EL (cell line): ENCODE results near the gene BPIFB4.
"Not testable (repeated sequence)": the region's sequence is repeated elsewhere in the genome, so short reads cannot be mapped to it uniquely, and the experiment has no call there.

Experiments
- DNase-seq: peaks from one replicate; pipeline ENCODE4 v3.0.0-alpha.2; 2016

BPIFB4 gene

GRCh38 chr20:33122297-33122696 is 42.9 kb downstream of the BPIFB4 start:
- not testable (repeated sequence) for DNase-seq

DNA sequence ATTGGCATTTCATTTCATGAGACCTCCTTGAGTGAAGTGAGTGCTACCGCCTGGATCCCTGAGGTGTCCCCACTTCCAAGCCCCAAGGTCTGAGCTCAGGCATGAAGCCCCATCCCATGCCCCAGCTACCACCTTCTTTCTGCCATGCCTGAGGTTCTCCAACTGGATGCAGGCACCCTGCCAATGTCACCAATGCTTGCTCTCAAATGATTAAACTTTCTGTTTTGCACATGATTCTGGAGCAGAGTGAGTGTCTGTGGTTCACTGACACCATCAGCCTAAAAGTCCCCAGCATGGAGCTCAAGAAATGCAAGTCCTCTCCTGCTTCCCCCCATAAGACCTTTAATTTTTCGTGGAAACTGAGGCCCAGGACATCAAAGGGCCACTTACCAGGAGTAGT is 44.8 kb downstream of the BPIFB4 start:
- DNase-seq = no peak

DNA sequence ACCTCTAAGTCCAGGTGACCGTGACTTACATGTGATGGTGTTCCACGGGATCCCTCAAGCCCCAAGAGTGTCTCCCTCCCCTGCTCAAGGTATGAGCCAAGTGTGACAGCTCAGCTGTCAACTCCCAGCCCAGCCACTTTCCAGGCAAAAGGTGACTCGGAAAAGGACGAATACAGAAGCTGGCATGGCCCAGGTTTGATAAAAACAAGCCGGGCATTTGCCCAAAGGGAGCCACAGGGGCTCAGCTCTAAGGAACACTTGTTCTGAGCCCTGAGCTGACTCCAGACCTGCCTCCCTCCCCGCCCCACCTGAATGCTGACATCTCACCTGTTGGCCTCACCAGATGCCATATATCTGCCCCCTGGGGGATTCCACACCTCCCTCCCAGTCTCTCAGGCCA is 45.6 kb downstream of the BPIFB4 start:
- no peak for DNase-seq

- DNase-seq = no peak
These were observed 46.5 kb downstream of the BPIFB4 start for GRCh38 chr20:33125983-33126382.

GRCh38 chr20:33127422-33128097 is 48.1 kb downstream of the BPIFB4 start:
- no peak for DNase-seq

GRCh38 chr20:33130568-33131061 is 51.2 kb downstream of the BPIFB4 start:
- DNase-seq = peak; percentile 17

- DNase-seq = no peak
These were observed 52.6 kb downstream of the BPIFB4 start for GRCh38 chr20:33131949-33132473.

DNA sequence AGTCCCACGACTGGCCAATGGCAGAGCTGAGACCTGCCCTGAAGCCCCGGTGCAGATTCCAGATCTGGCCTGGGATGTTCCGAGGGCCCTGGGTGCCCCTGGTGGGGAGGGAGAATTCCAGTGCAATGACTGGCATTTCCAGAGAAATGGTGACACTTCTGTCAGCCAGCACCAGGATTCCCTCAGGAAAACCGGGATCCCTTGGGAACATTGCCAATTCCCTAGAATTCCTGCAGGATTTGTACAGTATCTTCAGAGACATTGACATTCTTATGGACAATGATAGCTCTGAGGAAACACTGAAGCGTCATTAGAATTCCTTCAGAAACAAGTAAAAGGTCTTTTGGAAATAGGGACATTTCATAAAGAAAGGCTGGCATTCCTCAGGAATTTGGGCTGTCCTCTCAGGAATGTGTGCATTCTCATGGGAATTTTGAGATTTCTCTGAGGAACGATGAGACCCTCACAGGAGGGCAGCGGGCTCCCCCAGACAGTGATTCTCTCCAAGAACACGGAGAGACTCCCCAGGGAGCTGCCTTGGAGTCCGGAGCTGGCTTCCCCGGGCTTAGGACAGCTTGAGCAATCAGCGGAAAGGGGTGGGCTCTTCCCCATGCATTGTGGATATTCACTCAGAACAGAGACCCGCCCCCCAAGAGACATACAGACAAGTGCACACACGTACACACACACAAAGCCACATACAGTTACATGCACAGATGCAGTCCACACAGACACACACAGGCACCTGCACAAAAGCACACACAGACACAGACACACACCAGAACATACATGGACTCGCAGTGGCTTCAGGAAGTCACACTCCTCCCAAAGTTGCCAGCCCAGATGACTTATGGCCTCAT is 53.3 kb downstream of the BPIFB4 start:
- DNase-seq = no peak

DNA sequence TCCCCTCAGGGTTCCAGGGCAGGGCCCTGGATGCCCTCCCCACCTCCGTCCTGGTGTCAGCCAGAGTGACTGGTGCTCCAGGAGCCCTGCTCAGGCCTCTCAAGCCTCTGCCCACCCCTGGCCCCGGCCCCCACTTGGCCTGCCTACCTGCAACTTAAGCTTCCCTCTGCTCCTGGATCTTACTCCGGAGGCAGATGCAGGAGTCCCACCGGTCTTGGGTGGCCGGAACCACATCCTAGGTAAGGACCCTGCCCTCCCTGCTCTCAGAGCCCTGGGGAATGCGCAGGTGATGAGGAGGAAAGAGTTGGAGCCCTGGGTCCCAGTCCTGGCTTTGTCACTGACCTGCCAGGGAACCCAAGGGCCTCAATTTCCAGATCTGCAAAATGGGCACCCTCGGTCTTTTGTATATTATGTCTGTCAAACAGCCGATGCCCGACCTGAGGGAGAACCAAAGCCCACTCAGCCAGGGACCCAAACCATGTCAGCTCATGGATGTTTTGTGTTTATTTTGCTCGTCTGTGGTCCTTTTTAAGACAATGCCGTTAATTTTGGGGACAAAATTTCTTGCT is 54.0 kb downstream of the BPIFB4 start:
- no peak for DNase-seq

DNA sequence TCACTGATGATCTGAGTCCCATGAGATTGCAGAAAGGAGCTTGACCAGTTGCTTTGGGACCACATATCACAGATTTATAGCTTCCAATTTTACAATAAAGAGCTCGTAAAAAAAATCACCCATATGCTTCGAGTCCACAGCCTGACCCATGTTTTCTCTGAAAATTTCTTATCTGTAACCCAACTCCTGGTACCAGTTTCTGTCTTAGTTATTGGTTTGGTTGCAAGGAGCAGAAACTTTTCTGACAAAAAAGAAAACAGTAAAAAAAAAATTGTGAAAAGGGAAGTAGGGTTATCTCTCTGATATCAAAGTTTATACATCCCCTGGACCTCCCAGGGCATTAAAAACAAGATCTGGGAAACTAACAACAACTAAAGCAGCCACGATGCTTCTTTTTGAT is 57.8 kb downstream of the BPIFB4 start:
- no peak for DNase-seq

GRCh38 chr20:33139467-33139866 is 60.0 kb downstream of the BPIFB4 start:
- no peak for DNase-seq

DNA sequence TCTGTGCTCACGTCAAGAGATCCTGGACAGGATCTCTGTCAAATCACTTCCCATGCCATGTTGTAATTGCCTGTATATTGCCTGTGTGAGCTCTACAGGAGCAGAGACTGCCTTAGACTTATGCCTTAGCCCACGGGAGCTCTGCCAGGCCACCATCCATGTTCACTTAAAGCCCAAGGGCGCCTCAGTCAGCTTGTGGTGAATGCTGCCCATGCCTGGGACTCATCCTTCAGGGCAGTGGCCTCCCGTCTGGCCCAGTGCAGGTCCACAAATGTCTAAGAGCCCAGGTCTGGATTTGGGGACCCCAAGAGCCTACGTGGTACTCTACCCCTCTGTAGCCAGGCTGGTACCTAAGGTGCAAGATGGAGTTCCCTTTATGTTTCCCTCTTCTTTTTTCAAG is 66.1 kb downstream of the BPIFB4 start:
- no peak for DNase-seq

- no peak for DNase-seq
These were observed 67.9 kb downstream of the BPIFB4 start for GRCh38 chr20:33147299-33147698.

DNA sequence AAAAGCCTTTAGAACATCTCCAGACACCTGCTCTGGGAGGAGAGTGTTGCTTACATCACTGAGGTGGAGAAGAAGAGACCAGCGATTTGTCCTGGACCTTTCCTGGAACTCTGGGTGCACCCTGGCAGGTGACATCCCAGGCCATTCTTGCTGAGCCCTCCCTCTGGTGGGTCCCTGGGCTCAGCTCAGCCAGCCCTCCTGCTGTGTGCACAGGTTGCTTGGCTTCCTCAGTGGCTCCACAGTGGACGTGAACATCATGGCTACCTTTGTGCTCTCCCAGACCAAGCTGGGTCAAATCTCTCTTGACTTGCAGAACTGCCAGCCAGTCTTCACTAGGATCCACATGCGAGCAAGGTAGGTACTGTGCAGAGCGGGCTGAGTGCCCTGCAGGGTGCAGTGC is 68.6 kb downstream of the BPIFB4 start:
- no peak for DNase-seq

DNA sequence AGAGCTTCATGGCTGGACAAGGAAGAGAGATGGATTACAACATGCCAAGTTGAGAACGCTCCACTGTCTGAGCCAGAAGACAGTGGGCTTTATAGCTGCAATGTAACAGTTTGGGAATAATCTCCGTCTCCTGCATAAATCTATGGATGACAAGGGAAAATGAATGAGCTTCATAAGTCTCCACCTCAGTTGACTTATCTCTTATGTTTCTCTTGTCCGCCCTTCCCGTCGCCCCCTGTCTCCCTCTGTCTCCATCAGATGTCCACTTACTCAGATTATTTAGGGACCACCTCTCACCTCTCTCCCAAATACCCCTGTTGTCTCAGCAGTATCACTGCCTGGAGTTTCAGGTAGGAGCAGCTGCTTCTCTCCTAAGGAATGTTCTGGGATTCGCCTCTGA is 74.8 kb downstream of the BPIFB4 start:
- no peak for DNase-seq

DNA sequence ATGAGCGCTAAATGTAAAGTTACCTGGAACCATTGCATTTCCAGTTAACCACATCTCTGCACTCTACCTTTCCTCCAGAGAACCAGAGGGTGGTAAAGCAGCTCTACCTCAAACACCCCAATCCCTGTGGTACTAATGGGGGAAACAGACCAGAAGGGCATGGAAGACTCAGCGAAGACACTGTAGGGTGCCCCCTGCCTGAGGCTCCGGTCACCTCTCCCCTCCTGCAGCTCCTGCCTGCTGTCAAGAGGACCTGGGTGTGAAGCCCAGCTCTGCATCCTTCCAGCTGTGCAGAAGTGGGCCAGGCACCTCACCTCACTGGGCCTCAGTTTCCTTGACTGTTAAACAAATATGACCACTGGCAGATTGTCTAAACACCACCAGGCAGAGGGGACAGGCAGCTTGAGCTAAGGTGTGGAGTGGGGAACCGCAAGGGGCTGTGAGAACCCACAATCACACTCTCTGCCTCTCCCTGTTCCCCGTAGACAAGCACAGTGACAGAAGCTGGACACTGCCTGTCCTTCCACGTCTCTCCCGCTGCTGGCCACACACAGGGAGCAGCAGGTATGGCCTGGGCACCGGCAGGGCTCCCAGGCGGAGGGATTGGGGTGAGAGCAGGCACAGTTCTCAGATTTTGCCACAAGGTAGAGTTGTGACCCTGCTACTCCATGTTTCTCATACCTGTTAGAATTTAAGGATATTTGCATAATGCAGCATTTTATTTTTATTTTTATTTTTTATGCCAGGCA is 79.4 kb downstream of the BPIFB4 start:
- no peak for DNase-seq

GRCh38 chr20:33159713-33160112 is 80.3 kb downstream of the BPIFB4 start:
- DNase-seq = no peak

DNA sequence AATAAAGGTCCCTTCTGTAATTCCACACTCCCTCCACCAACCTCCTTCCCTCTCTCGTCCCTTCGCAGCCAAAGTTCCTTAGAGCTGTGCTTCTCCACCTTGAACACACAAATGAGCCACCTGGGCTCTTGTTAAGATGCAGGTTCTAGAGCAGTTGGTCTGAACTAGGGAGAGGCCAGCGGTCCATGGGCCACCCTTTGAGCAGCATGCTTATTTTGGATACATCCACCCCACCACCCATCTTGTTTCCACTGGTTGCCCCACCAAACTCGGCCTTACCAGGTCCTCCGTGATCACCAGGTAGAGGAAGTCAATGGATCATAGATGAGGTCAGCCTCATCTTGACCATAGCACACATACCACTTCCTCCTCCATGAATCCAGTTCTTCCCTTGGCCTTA is 81.2 kb downstream of the BPIFB4 start:
- no peak for DNase-seq
